IMR-90 (cell line): Measurements from ENCODE around the gene CTTN. TPM values are rescaled to one million over a fixed set of nuclear protein-coding genes. Genes with fewer than 3 reads are reported as not detected.

Experiments
- ATAC-seq: fragments of 200-7000 bp; cut with Tn5 transposase; 2 replicates; pipeline ENCODE4 v1.9.1; 2020; ENCODE audit warnings: low read depth, mild to moderate bottlenecking, moderate library complexity
- BruUV-seq: library from RNA; stranded (reverse); fragments of 400-500 nt; replicated peaks from 2 replicates; lab custom pipeline; 2021; lab: Mats Ljungman, UMichigan
- CTCF ChIA-PET: fragments of 300-600 bp; formaldehyde crosslinking; extraction: SDS; loops from one replicate; lab custom pipeline; 2021; ENCODE audit warnings: antibody characterized with exemption; lab: Yijun Ruan, JAX
- POLR2A ChIA-PET: fragments of 300-600 bp; sonication (Branson Sonifier 250); formaldehyde crosslinking; loops from one replicate; lab custom pipeline; 2022; ENCODE audit warnings: antibody characterized with exemption; ENCODE audit not compliant: unreplicated experiment; lab: Charles Lee
- DNase-seq: peaks from one replicate; pipeline ENCODE4 v3.0.0; 2013
- H2AFZ ChIP-seq: replicated peaks from 2 replicates; pipeline ENCODE3; 2013; ENCODE audit warnings: low read length, mild to moderate bottlenecking; ENCODE audit not compliant: poor library complexity
- H2AK5ac ChIP-seq: 2 replicates; pipeline ENCODE4 v1.6.1; 2013; ENCODE audit warnings: low read depth, low read length, inconsistent platforms
- H2AK9ac ChIP-seq: replicated peaks from 2 replicates; pipeline ENCODE3; 2013; ENCODE audit warnings: mild to moderate bottlenecking, low read depth, low read length, moderate library complexity; ENCODE audit not compliant: poor library complexity
- H2BK120ac ChIP-seq: 2 replicates; pipeline ENCODE4 v1.6.1; 2013; ENCODE audit warnings: low read depth, low read length, inconsistent platforms
- H2BK15ac ChIP-seq: 3 replicates; pipeline ENCODE4 v1.6.1; 2013; ENCODE audit warnings: low read depth, low read length, inconsistent platforms
- H2BK20ac ChIP-seq: 2 replicates; pipeline ENCODE4 v1.6.1; 2013; ENCODE audit warnings: low read depth, mild to moderate bottlenecking, inconsistent platforms, low read length, moderate library complexity
- H2BK5ac ChIP-seq: 2 replicates; pipeline ENCODE4 v1.6.1; 2013; ENCODE audit warnings: mild to moderate bottlenecking, low read depth, low read length, inconsistent platforms; ENCODE audit not compliant: poor library complexity, severe bottlenecking
- H3K14ac ChIP-seq: replicated peaks from 2 replicates; pipeline ENCODE4 v1.6.1; 2013; ENCODE audit warnings: low read depth, low read length, inconsistent platforms
- H3K18ac ChIP-seq: 2 replicates; pipeline ENCODE4 v1.6.1; 2013; ENCODE audit warnings: low read depth, low read length, control low read depth
- H3K23ac ChIP-seq: 2 replicates; pipeline ENCODE4 v1.6.1; 2013; ENCODE audit warnings: low read depth, low read length, inconsistent platforms
- H3K27ac ChIP-seq: 2 replicates; pipeline ENCODE4 v1.5.1; 2013; ENCODE audit warnings: mild to moderate bottlenecking, control low read depth, low read length; ENCODE audit not compliant: insufficient read depth
- H3K27me3 ChIP-seq: 2 replicates; pipeline ENCODE4 v1.6.1; 2013; ENCODE audit warnings: low read length; ENCODE audit not compliant: control insufficient read depth, insufficient read depth
- H3K36me3 ChIP-seq: 2 replicates; pipeline ENCODE4 v1.6.1; 2013; ENCODE audit warnings: low read length, mixed read lengths; ENCODE audit not compliant: control insufficient read depth, insufficient read depth
- H3K4ac ChIP-seq: 2 replicates; pipeline ENCODE4 v1.6.1; 2013; ENCODE audit warnings: low read depth, low read length, inconsistent platforms
- H3K4me1 ChIP-seq: 2 replicates; pipeline ENCODE4 v1.6.1; 2013; ENCODE audit warnings: low read length, mixed read lengths; ENCODE audit not compliant: control insufficient read depth, insufficient read depth
- H3K4me2 ChIP-seq: 2 replicates; pipeline ENCODE4 v1.6.1; 2013; ENCODE audit warnings: low read depth, mild to moderate bottlenecking, control low read depth, low read length, moderate library complexity
- H3K4me3 ChIP-seq: 2 replicates; pipeline ENCODE4 v1.5.1; 2013; ENCODE audit warnings: low read depth, mild to moderate bottlenecking, control low read depth, low read length, moderate library complexity; ENCODE audit not compliant: insufficient read depth
- H3K56ac ChIP-seq: 2 replicates; pipeline ENCODE4 v1.6.1; 2013; ENCODE audit warnings: low read length, inconsistent platforms; ENCODE audit not compliant: insufficient read depth; ENCODE audit errors: extremely low read depth
- H3K79me1 ChIP-seq, 2 experiments: 2 replicates each; pipeline ENCODE4 v1.6.1; 2013; ENCODE audit warnings: low read length in 2 of 2, inconsistent platforms in 1 of 2, low read depth in 1 of 2
- H3K9ac ChIP-seq: 2 replicates; pipeline ENCODE4 v1.6.1; 2013; ENCODE audit warnings: low read depth, low read length, control low read depth
- H3K9me1 ChIP-seq: 2 replicates; pipeline ENCODE4 v1.6.1; 2013; ENCODE audit warnings: low read length, inconsistent platforms; ENCODE audit not compliant: insufficient read depth
- H3K9me3 ChIP-seq: 2 replicates; pipeline ENCODE4 v1.6.1; 2013; ENCODE audit warnings: low read length; ENCODE audit not compliant: control insufficient read depth, insufficient read depth
- H4K20me1 ChIP-seq: 2 replicates; pipeline ENCODE4 v1.6.1; 2013; ENCODE audit warnings: low read length, inconsistent platforms; ENCODE audit not compliant: insufficient read depth
- H4K5ac ChIP-seq: 2 replicates; pipeline ENCODE4 v1.6.1; 2013; ENCODE audit warnings: mild to moderate bottlenecking, low read depth, low read length, control low read depth
- H4K8ac ChIP-seq, 2 experiments: 2 replicates each; pipeline ENCODE4 v1.6.1; 2013; ENCODE audit warnings: low read depth in 2 of 2, low read length in 2 of 2, control low read depth in 1 of 2, inconsistent platforms in 1 of 2
- H4K91ac ChIP-seq: 2 replicates; pipeline ENCODE4 v1.6.1; 2013; ENCODE audit warnings: low read depth, low read length, inconsistent platforms; ENCODE audit not compliant: insufficient read depth
- BHLHE40 ChIP-seq: fragments of 150-350 bp; IDR thresholded peaks from 2 replicates; pipeline ENCODE4 v1.6.1; 2016; ENCODE audit warnings: mild to moderate bottlenecking, low read depth, low read length
- CEBPB ChIP-seq: IDR thresholded peaks from 2 replicates; pipeline ENCODE4 v1.6.1; 2012; ENCODE audit warnings: low read depth, low read length, improper control_type of control experiment
- CHD1 ChIP-seq: IDR thresholded peaks from 2 replicates; pipeline ENCODE4 v1.6.1; 2012; ENCODE audit warnings: low read depth, low read length, improper control_type of control experiment
- CTCF ChIP-seq: conservative IDR thresholded peaks from 2 replicates; pipeline ENCODE4 v1.5.1; 2012; ENCODE audit warnings: mild to moderate bottlenecking, low read depth, low read length, improper control_type of control experiment
- FOS ChIP-seq: fragments of 150-350 bp; IDR thresholded peaks from 2 replicates; pipeline ENCODE4 v1.6.1; 2016; ENCODE audit warnings: low read depth, low read length
- MAFK ChIP-seq: IDR thresholded peaks from 2 replicates; pipeline ENCODE4 v1.6.1; 2012; ENCODE audit warnings: low read depth, low read length, improper control_type of control experiment
- MAZ ChIP-seq: IDR thresholded peaks from 2 replicates; pipeline ENCODE4 v1.6.1; 2012; ENCODE audit warnings: low read depth, mild to moderate bottlenecking, low read length, improper control_type of control experiment, moderate library complexity, borderline replicate concordance
- MXI1 ChIP-seq: IDR thresholded peaks from 2 replicates; pipeline ENCODE4 v1.6.1; 2012; ENCODE audit warnings: low read depth, mild to moderate bottlenecking, low read length, moderate library complexity, borderline replicate concordance
- NFE2L2 ChIP-seq: fragments of 150-350 bp; IDR thresholded peaks from 2 replicates; pipeline ENCODE4 v1.6.1; 2016; ENCODE audit warnings: low read depth, mild to moderate bottlenecking, low read length
- POLR2A ChIP-seq: IDR thresholded peaks from 2 replicates; pipeline ENCODE4 v1.6.1; 2012; ENCODE audit warnings: mild to moderate bottlenecking, low read depth, low read length
- RAD21 ChIP-seq: IDR thresholded peaks from 2 replicates; pipeline ENCODE4 v1.6.1; 2012; ENCODE audit warnings: low read length, improper control_type of control experiment
- RCOR1 ChIP-seq: IDR thresholded peaks from 2 replicates; pipeline ENCODE4 v1.6.1; 2012; ENCODE audit warnings: mild to moderate bottlenecking, low read length, improper control_type of control experiment; ENCODE audit not compliant: insufficient replicate concordance
- RFX5 ChIP-seq: IDR thresholded peaks from 2 replicates; pipeline ENCODE4 v1.8.0; 2012; ENCODE audit warnings: low read depth, mild to moderate bottlenecking, low read length, moderate library complexity
- SMC3 ChIP-seq: fragments of 150-350 bp; IDR thresholded peaks from 2 replicates; pipeline ENCODE4 v1.6.1; 2016; ENCODE audit warnings: low read depth, mild to moderate bottlenecking, antibody characterized with exemption, low read length, moderate library complexity
- USF2 ChIP-seq: fragments of 150-350 bp; IDR thresholded peaks from 2 replicates; pipeline ENCODE4 v1.6.1; 2017; ENCODE audit warnings: mild to moderate bottlenecking, antibody characterized with exemption, low read length, low read depth
- WGBS, 2 experiments: methylation state at CpG; one replicate each; pipeline versions ENCODE4 v1.1.5 to v1.1.7; 2013; ENCODE audit warnings: missing lambda C conversion rate in 2 of 2; ENCODE audit not compliant: insufficient read length in 1 of 2; ENCODE audit errors: extremely low coverage in 2 of 2; 5-methylcytosine and 5-hydroxymethylcytosine counted together
- dilution Hi-C: fragments of 300-500 bp; cut with HindIII; formaldehyde crosslinking; loops from one replicate; pipeline ENCODE4 v1.14.3; 2018; ENCODE audit warnings: low sequenced_read_pairs; ENCODE audit not compliant: unreplicated experiment
- in situ Hi-C: fragments of 300-500 bp; cut with MboI; formaldehyde crosslinking; loops from 3 replicates; pipeline ENCODE4 v1.14.3; 2019; ENCODE audit warnings: low sequenced_read_pairs, inconsistent platforms, mixed read lengths
- intact Hi-C: fragments of 100-400 bp; cut with micrococcal nuclease; formaldehyde crosslinking; loops from 2 replicates; pipeline ENCODE4 v1.10.0; 2022
- polyA plus RNA-seq, 3 experiments: library from polyadenylated mRNA; depleted of rRNA; stranded (reverse); fragments of >200 nt; gene quantifications; 2 replicates each; pipeline ENCODE4 v1.2.3, GENCODE V29; 2012; ENCODE audit warnings: low replicate concordance in 1 of 3
- total RNA-seq: library from RNA; depleted of rRNA; stranded (reverse); fragments of >200 nt; gene quantifications from 2 replicates; pipeline ENCODE4 v1.2.3, GENCODE V29; 2012
- TF ChIP-seq, protein P1 (sequence below): fragments of 150-350 bp; IDR thresholded peaks from 2 replicates; pipeline ENCODE4 v1.6.1; 2016; ENCODE audit warnings: low read depth, mild to moderate bottlenecking, low read length, moderate library complexity, borderline replicate concordance

CTTN gene
- total and polyA plus RNA-seq, 2 of the 4 experiments (the other 2 are of a cell fraction): 287 to 296 TPM

DNA sequence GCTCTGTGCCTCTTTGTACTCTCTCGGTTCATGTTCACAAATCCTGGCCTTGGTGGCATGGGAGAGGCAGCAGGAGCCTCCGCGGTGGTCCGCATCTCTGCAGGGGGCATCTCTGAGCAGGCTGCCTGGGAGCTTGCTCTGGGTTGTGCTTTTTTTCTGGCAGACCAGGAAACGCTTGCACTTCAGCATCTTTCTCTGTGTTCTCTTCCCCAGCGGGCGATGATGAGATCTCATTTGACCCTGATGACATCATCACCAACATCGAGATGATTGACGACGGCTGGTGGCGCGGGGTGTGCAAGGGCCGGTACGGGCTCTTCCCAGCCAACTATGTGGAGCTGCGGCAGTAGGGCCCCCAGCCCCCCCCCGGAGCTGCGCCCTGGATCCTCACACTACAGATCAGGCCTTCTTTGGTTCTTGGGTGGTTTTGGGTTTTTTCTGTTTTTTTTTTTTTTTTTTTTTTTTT lies 36.5 kb downstream of the CTTN start:
- Histone ChIP-seq H2BK20ac (no peak overlapping the region), H3K56ac (no peak overlapping the region), H4K5ac (no peak overlapping the region), H2AK9ac (no peak overlapping the region), H4K20me1 (peaks cover 65% of the 10 kb centered on the region), H2AFZ (no peak overlapping the region), H3K18ac (no peak overlapping the region), H3K4me3 (no peak overlapping the region), H4K8ac (no peak overlapping the region), H3K4ac (no peak overlapping the region), H3K27me3 (no peaks in the 10 kb centered on the region), H3K27ac (no peak overlapping the region), H3K14ac (no peak overlapping the region), H2BK15ac (no peak overlapping the region), H2BK5ac (no peak overlapping the region), H3K9me1 (no peaks in the 10 kb centered on the region), H3K9me3 (no peaks in the 10 kb centered on the region), H3K4me1 (no peaks in the 10 kb centered on the region), H3K9ac (no peak overlapping the region), H3K23ac (no peak overlapping the region), H2AK5ac (no peak overlapping the region), H2BK120ac (no peak overlapping the region), H4K91ac (no peak overlapping the region), H3K79me1 (peaks cover 6 to 46% of the 10 kb centered on the region in 2 experiments; a peak in 3 of 4 replicates), H3K4me2 (no peak overlapping the region), H3K36me3 (peaks cover 81% of the 10 kb centered on the region)
- POLR2A ChIA-PET: no interaction called here
- no peak for DNase-seq
- BruUV-seq: no TSS peak
- intact Hi-C loops: no loop called here
- CTCF ChIA-PET: no interaction called here
- no peak for TF ChIP-seq CEBPB
- TF ChIP-seq BHLHE40: no peak
- no peak for TF ChIP-seq RAD21
- no peak for TF ChIP-seq RFX5
- TF ChIP-seq POLR2A: no peak
- TF ChIP-seq NFE2L2: no peak
- TF ChIP-seq MAFK: no peak
- no peak for TF ChIP-seq CTCF
- no peak for TF ChIP-seq SMC3
- no peak for TF ChIP-seq FOS
- TF ChIP-seq CHD1: no peak
- no peak for TF ChIP-seq MAZ
- no peak for TF ChIP-seq RCOR1
- TF ChIP-seq, protein P1, sequence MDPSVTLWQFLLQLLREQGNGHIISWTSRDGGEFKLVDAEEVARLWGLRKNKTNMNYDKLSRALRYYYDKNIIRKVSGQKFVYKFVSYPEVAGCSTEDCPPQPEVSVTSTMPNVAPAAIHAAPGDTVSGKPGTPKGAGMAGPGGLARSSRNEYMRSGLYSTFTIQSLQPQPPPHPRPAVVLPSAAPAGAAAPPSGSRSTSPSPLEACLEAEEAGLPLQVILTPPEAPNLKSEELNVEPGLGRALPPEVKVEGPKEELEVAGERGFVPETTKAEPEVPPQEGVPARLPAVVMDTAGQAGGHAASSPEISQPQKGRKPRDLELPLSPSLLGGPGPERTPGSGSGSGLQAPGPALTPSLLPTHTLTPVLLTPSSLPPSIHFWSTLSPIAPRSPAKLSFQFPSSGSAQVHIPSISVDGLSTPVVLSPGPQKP: no peak
- TF ChIP-seq MXI1: no peak
- no peak for TF ChIP-seq USF2
- 92% methylated on average over 13 of the region's 17 CpGs; no CpG with 5 or more reads in 1 of the 2 experiments for whole genome bisulfite sequencing, 2 experiments
- no peak for ATAC-seq
- in situ Hi-C loops: no loop called here
- dilution Hi-C loops: no loop called here
